Measurements from ENCODE around the gene DHX8. TPM values are rescaled to one million over a fixed set of nuclear protein-coding genes. Genes with fewer than 3 reads are reported as not detected.

Gene DHX8
- total RNA-seq, 5 donors from 2014 or later (not counting 1 experiment from before 2014, with no cell fraction given), result 68.9 to 103 (median 76.1) TPM

DNA sequence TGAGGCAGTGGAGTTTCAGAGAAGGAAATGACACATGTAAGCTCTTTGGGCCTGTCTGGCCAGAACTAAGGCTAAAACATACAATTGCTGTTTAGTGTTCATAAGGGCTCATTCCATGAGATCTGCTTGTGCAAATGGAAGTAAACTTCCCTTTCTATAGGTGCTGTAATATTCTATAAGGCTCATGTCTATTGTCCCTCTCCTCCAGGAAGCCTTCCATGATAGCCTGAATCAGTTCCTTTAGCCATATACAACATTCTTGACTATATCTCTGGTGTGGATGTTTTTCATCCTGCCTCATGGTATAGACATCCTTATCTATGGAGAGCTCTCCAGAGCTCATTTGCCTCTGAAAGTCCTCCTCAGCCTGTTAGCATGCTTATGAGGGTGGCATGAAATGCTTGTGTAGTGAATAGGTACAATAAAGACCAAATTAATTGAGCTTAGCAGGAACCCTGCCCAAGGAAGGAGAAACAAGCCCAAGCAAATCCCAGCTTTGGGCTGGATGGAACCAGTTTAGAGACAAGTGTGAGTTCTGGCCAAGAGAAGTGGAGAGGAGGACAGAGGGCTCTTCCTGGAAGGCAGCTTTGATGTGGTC is 64.0 kb downstream of the DHX8 start:
- Mint-ChIP-seq H3K4me1 (peaks cover 22 to 27% (median 23%) of the 10 kb centered on the region in 3 donors), H3K36me3 (no peaks in the 10 kb centered on the region), H3K4me3 (peak overlapping the region in 2 of 3 donors; percentile 17 to 89), H3K27ac (no peak overlapping the region), H3K27me3 (peaks cover 50 to 69% of the 10 kb centered on the region in 2 donors), H3K9me3 (no peaks in the 10 kb centered on the region)
- Histone ChIP-seq H3K4me3 (ENCODE audit: control insufficient read depth in 1 of 2, extremely low read depth in 1 of 2, low read length in 1 of 2) (no peak overlapping the region), H3K36me3 (ENCODE audit: control insufficient read depth in 2 of 2, extremely low read depth in 1 of 2, insufficient read depth in 1 of 2, low read length in 1 of 2) (no peaks in the 10 kb centered on the region), H3K4me1 (ENCODE audit: control insufficient read depth in 1 of 2, extremely low read depth in 1 of 2, insufficient read depth in 2 of 2, low read length in 2 of 2) (peaks cover 6 to 29% of the 10 kb centered on the region in 2 experiments), H3K9me3 (no peaks in the 10 kb centered on the region), H3K27me3 (replicated peaks in 1 of 2; ENCODE audit: control insufficient read depth in 2 of 2, extremely low read depth in 1 of 2, insufficient read depth in 2 of 2, low read length in 1 of 2) (peaks cover 12 to 87% of the 10 kb centered on the region in 2 experiments), H3K27ac (ENCODE audit: low read length) (no peak overlapping the region)
- ATAC-seq (replicated peaks in 1 of 4) (no peak), DNase-seq (no peak)
- CTCF ChIA-PET, result interaction anchor here in 1 of 2 donors (0.6 to 1.4 kb wide), 2 partner anchors 125 to 126 kb away, joined by 3 read pairs; no protein-coding TSS in a partner anchor
- POLR2A ChIA-PET, result interaction anchor here in 1 of 2 donors (0.5 to 0.7 kb wide), 2 partner anchors 139 to 203 kb away, joined by 14 to 15 read pairs; no protein-coding TSS in a partner anchor

DNA sequence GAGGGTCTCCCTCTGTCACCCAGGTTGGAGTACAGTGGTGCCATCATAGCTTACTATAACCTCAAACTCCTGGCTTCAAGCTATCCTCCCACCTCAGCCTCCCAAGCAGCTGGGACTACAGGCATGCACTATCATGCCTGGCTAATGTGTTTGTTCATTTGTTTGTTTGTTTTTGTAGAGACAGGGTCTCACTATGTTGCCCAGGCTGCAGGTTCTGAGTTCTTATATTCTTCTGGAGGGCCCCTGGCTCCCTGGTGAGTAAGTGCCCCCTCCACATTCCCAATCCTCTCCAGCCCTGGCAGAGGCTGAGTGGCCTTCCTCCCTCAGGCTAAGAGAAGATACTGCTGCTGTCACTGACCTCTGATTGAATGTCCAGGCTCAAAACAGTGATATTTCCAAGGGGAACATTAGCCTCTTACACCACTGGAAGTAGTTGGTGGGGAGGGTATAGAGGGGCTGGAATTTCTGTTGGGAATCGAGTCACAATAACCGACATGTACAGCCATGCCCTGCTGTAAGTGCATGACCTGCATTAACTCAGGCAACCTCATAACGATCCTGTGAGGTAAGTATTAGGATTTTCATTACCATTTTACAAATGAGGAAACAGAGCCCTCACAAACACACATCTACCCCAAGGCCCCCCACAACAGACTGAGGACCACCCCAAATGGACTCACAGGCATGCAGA is 65.1 kb downstream of the DHX8 start:
- Histone ChIP-seq H3K4me3 (ENCODE audit: control insufficient read depth in 1 of 2, extremely low read depth in 1 of 2, low read length in 1 of 2) (no peak overlapping the region), H3K4me1 (ENCODE audit: control insufficient read depth in 1 of 2, extremely low read depth in 1 of 2, insufficient read depth in 2 of 2, low read length in 2 of 2) (peaks cover 6 to 29% of the 10 kb centered on the region in 2 experiments), H3K36me3 (ENCODE audit: control insufficient read depth in 2 of 2, extremely low read depth in 1 of 2, insufficient read depth in 1 of 2, low read length in 1 of 2) (no peaks in the 10 kb centered on the region), H3K27ac (ENCODE audit: low read length) (no peak overlapping the region), H3K9me3 (no peaks in the 10 kb centered on the region), H3K27me3 (replicated peaks in 1 of 2; ENCODE audit: control insufficient read depth in 2 of 2, extremely low read depth in 1 of 2, insufficient read depth in 2 of 2, low read length in 1 of 2) (peaks cover 18 to 90% of the 10 kb centered on the region in 2 experiments)
- ChIA-PET POLR2A (interaction anchor here in 1 of 2 donors (0.7 kb wide), 1 partner anchor 204 kb away, joined by 15 read pairs; no protein-coding TSS in a partner anchor), CTCF (interaction anchor here in 1 of 2 donors (0.6 kb wide), 1 partner anchor 124 kb away, joined by 3 read pairs; no protein-coding TSS in a partner anchor)
- Mint-ChIP-seq H3K4me3 (no peak overlapping the region), H3K27ac (no peak overlapping the region), H3K36me3 (no peaks in the 10 kb centered on the region), H3K4me1 (peaks cover 22 to 27% (median 23%) of the 10 kb centered on the region in 3 donors), H3K9me3 (no peaks in the 10 kb centered on the region), H3K27me3 (peaks cover 55 to 70% of the 10 kb centered on the region in 2 donors)
- no CpG with 5 or more reads among the region's 3 CpGs for WGBS (ENCODE audit: insufficient coverage)
- DNase-seq (no peak), ATAC-seq (replicated peaks in 1 of 4) (no peak)

DNA sequence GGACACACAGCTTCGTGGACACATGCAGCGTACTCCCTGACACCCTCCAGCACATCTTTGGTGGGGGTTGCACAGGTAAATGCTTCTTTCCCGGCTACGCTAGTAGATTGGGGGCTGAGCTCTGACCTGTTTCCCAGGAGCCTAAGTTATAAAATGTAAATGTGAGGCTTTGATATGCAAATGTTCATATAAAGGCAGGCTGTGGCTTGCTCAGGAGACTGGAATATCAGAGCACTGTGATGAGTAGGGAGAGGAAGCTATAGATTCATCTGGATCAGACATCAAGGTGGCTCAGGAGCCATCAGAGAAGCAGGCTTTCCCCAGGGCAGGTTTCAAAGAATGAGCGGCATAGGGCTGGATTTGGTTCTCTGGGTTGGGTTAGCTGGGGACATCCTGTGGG is 65.7 kb downstream of the DHX8 start:
- Histone ChIP-seq H3K4me3 (ENCODE audit: control insufficient read depth in 1 of 2, extremely low read depth in 1 of 2, low read length in 1 of 2) (no peak overlapping the region), H3K27me3 (replicated peaks in 1 of 2; ENCODE audit: control insufficient read depth in 2 of 2, extremely low read depth in 1 of 2, insufficient read depth in 2 of 2, low read length in 1 of 2) (peaks cover 19 to 84% of the 10 kb centered on the region in 2 experiments), H3K27ac (ENCODE audit: low read length) (no peak overlapping the region), H3K4me1 (ENCODE audit: control insufficient read depth in 1 of 2, extremely low read depth in 1 of 2, insufficient read depth in 2 of 2, low read length in 2 of 2) (peaks cover 6 to 29% of the 10 kb centered on the region in 2 experiments), H3K9me3 (no peaks in the 10 kb centered on the region), H3K36me3 (ENCODE audit: control insufficient read depth in 2 of 2, extremely low read depth in 1 of 2, insufficient read depth in 1 of 2, low read length in 1 of 2) (no peaks in the 10 kb centered on the region)
- POLR2A ChIA-PET, result interaction anchor here in 1 of 2 donors (0.6 kb wide), 1 partner anchor 232 kb away, joined by 4 read pairs; no protein-coding TSS in a partner anchor
- no peaks in the 10 kb centered on the region for H3K36me3 Mint-ChIP-seq
- no peaks in the 10 kb centered on the region for H3K9me3 Mint-ChIP-seq
- DNase-seq (no peak), ATAC-seq (replicated peaks in 1 of 4) (no peak)
- 62% methylated on average over 2 of the region's 5 CpGs for WGBS (ENCODE audit: insufficient coverage)
- no peak overlapping the region for H3K27ac Mint-ChIP-seq
- no peak overlapping the region for H3K4me3 Mint-ChIP-seq
- CTCF ChIA-PET, result no interaction called here
- peaks cover 54 to 67% of the 10 kb centered on the region in 2 donors for H3K27me3 Mint-ChIP-seq
- H3K4me1 Mint-ChIP-seq, result peaks cover 22 to 25% (median 22%) of the 10 kb centered on the region in 3 donors

DNA sequence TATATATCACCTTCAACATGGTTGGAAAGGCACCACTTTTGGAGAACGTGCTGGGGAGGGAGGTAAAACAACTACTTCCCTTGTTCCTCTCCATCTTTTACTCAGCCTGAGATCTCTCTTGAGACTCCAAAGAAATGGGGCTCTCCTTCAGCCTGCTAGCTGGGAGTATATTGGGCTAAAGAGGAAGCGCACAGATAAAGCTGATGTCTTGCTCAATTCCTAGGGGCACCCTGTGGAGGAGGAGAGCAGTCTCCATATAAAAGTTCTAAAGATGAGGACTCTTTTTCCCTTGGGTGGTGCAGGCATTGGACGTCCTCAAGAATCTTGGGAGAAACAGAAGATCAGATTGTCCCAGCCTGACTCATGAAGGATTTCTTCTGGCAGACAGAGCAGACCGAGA is 67.0 kb downstream of the DHX8 start:
- POLR2A ChIA-PET, result no interaction called here
- H3K9me3 Mint-ChIP-seq, result no peaks in the 10 kb centered on the region
- peaks cover 17 to 18% (median 17%) of the 10 kb centered on the region in 3 donors for H3K4me1 Mint-ChIP-seq
- Histone ChIP-seq H3K9me3 (no peaks in the 10 kb centered on the region), H3K27ac (ENCODE audit: low read length) (no peak overlapping the region), H3K36me3 (ENCODE audit: control insufficient read depth in 2 of 2, extremely low read depth in 1 of 2, insufficient read depth in 1 of 2, low read length in 1 of 2) (no peaks in the 10 kb centered on the region), H3K27me3 (replicated peaks in 1 of 2; ENCODE audit: control insufficient read depth in 2 of 2, extremely low read depth in 1 of 2, insufficient read depth in 2 of 2, low read length in 1 of 2) (peaks cover 24 to 76% of the 10 kb centered on the region in 2 experiments), H3K4me1 (ENCODE audit: control insufficient read depth in 1 of 2, extremely low read depth in 1 of 2, insufficient read depth in 2 of 2, low read length in 2 of 2) (peaks cover 6 to 19% of the 10 kb centered on the region in 2 experiments), H3K4me3 (ENCODE audit: control insufficient read depth in 1 of 2, extremely low read depth in 1 of 2, low read length in 1 of 2) (no peak overlapping the region)
- ATAC-seq (replicated peaks in 1 of 4) (no peak), DNase-seq (no peak)
- 83% methylated on average over 1 of the region's 4 CpGs for WGBS (ENCODE audit: insufficient coverage)
- CTCF ChIA-PET, result no interaction called here
- no peaks in the 10 kb centered on the region for H3K36me3 Mint-ChIP-seq
- H3K4me3 Mint-ChIP-seq, result no peak overlapping the region
- H3K27me3 Mint-ChIP-seq, result peaks cover 47 to 62% of the 10 kb centered on the region in 2 donors
- H3K27ac Mint-ChIP-seq, result no peak overlapping the region

- peaks cover 38 to 54% of the 10 kb centered on the region in 2 donors for H3K27me3 Mint-ChIP-seq
- Histone ChIP-seq H3K4me3 (ENCODE audit: control insufficient read depth in 1 of 2, extremely low read depth in 1 of 2, low read length in 1 of 2) (no peak overlapping the region), H3K9me3 (no peaks in the 10 kb centered on the region), H3K36me3 (ENCODE audit: control insufficient read depth in 2 of 2, extremely low read depth in 1 of 2, insufficient read depth in 1 of 2, low read length in 1 of 2) (no peaks in the 10 kb centered on the region), H3K27ac (ENCODE audit: low read length) (no peak overlapping the region), H3K4me1 (ENCODE audit: control insufficient read depth in 1 of 2, extremely low read depth in 1 of 2, insufficient read depth in 2 of 2, low read length in 2 of 2) (peaks cover under 1 to 3% of the 10 kb centered on the region in 2 experiments), H3K27me3 (replicated peaks in 1 of 2; ENCODE audit: control insufficient read depth in 2 of 2, extremely low read depth in 1 of 2, insufficient read depth in 2 of 2, low read length in 1 of 2) (peaks cover 22 to 63% of the 10 kb centered on the region in 2 experiments)
- ATAC-seq (replicated peaks in 1 of 4) (no peak), DNase-seq (no peak)
- peaks cover 4% of the 10 kb centered on the region for H3K36me3 Mint-ChIP-seq
- 79% methylated on average over 2 of the region's 8 CpGs for WGBS (ENCODE audit: insufficient coverage)
- peaks cover 6 to 7% (median 7%) of the 10 kb centered on the region in 3 donors for H3K4me1 Mint-ChIP-seq
- ChIA-PET POLR2A (no interaction called here), CTCF (no interaction called here)
- no peak overlapping the region for H3K4me3 Mint-ChIP-seq
- no peak overlapping the region for H3K27ac Mint-ChIP-seq
- no peaks in the 10 kb centered on the region for H3K9me3 Mint-ChIP-seq
Observed at GRCh38 chr17:43552229-43552837, 68.6 kb downstream of the DHX8 start.

- POLR2A ChIA-PET, result no interaction called here
- H3K4me1 ChIP-seq (ENCODE audit: control insufficient read depth in 1 of 2, extremely low read depth in 1 of 2, insufficient read depth in 2 of 2, low read length in 2 of 2), result no peaks in the 10 kb centered on the region
- peaks cover 30 to 47% of the 10 kb centered on the region in 2 donors for H3K27me3 Mint-ChIP-seq
- H3K36me3 ChIP-seq (ENCODE audit: control insufficient read depth in 2 of 2, extremely low read depth in 1 of 2, insufficient read depth in 1 of 2, low read length in 1 of 2), result no peaks in the 10 kb centered on the region
- WGBS (ENCODE audit: insufficient coverage), result 67% methylated on average over 1 of the region's 2 CpGs
- no peaks in the 10 kb centered on the region for H3K9me3 Mint-ChIP-seq
- H3K4me3 Mint-ChIP-seq, result no peak overlapping the region
- no peaks in the 10 kb centered on the region for H3K9me3 ChIP-seq
- no peaks in the 10 kb centered on the region for H3K4me1 Mint-ChIP-seq
- H3K27ac Mint-ChIP-seq, result no peak overlapping the region
- ATAC-seq (replicated peaks in 1 of 4) (no peak), DNase-seq (no peak)
- no peak overlapping the region for H3K27ac ChIP-seq (ENCODE audit: low read length)
- H3K36me3 Mint-ChIP-seq, result peaks cover 4% of the 10 kb centered on the region
- H3K4me3 ChIP-seq (ENCODE audit: control insufficient read depth in 1 of 2, extremely low read depth in 1 of 2, low read length in 1 of 2), result no peak overlapping the region
- CTCF ChIA-PET, result no interaction called here
- peaks cover 16 to 53% of the 10 kb centered on the region in 2 experiments for H3K27me3 ChIP-seq (replicated peaks in 1 of 2; ENCODE audit: control insufficient read depth in 2 of 2, extremely low read depth in 1 of 2, insufficient read depth in 2 of 2, low read length in 1 of 2)
Observed at GRCh38 chr17:43553573-43553972, 69.8 kb downstream of the DHX8 start.

All from T-cell (primary cell).